Calu3 (cell line): ENCODE measurements around the gene DUSP9. TPM values are rescaled to one million over a fixed set of nuclear protein-coding genes. Genes with fewer than 3 reads are reported as not detected.

ENCODE experiments used
- BruUV-seq: library from RNA; stranded (reverse); fragments of 400-500 nt; replicated peaks from 2 replicates; lab custom pipeline; 2021; lab: Mats Ljungman, UMichigan
- CTCF ChIA-PET: fragments of 300-600 bp; sonication (Branson Sonifier 250); formaldehyde crosslinking; loops from one replicate; lab custom pipeline; 2022; ENCODE audit warnings: antibody characterized with exemption; lab: Charles Lee
- DNase-seq: peaks from one replicate; pipeline ENCODE4 v3.0.0; 2022
- H3K27ac Mint-ChIP-seq: one replicate; pipeline ENCODE4 v1.8.0; 2022; ENCODE audit warnings: mixed read lengths; ENCODE audit not compliant: unreplicated experiment
- H3K27me3 Mint-ChIP-seq: one replicate; pipeline ENCODE4 v1.8.0; 2022; ENCODE audit warnings: mixed read lengths; ENCODE audit not compliant: unreplicated experiment
- H3K36me3 Mint-ChIP-seq: one replicate; pipeline ENCODE4 v1.8.0; 2022; ENCODE audit warnings: mild to moderate bottlenecking, moderate library complexity, mixed read lengths; ENCODE audit not compliant: insufficient read depth, unreplicated experiment
- H3K4me1 Mint-ChIP-seq: one replicate; pipeline ENCODE4 v1.8.0; 2022; ENCODE audit warnings: mild to moderate bottlenecking, low read depth, mixed read lengths; ENCODE audit not compliant: unreplicated experiment
- H3K4me3 Mint-ChIP-seq: one replicate; pipeline ENCODE4 v1.8.0; 2022; ENCODE audit warnings: mild to moderate bottlenecking, low read depth, moderate library complexity, mixed read lengths; ENCODE audit not compliant: unreplicated experiment
- H3K9me3 Mint-ChIP-seq: one replicate; pipeline ENCODE4 v1.8.0; 2022; ENCODE audit warnings: low read depth, mixed read lengths; ENCODE audit not compliant: unreplicated experiment
- CTCF ChIP-seq: fragments of 200-600 bp; IDR thresholded peaks from one replicate; pipeline ENCODE4 v1.8.0; 2022; ENCODE audit warnings: antibody characterized with exemption; ENCODE audit not compliant: unreplicated experiment
- intact Hi-C: fragments of 100-400 bp; cut with micrococcal nuclease; formaldehyde crosslinking; loops from one replicate; pipeline ENCODE4 v1.10.0; 2022; ENCODE audit not compliant: unreplicated experiment
- total RNA-seq: library from RNA; stranded (reverse); gene quantifications from 2 replicates; pipeline ENCODE4 v1.2.3, GENCODE V29; 2022

The DUSP9 gene
- total RNA-seq, 1 experiment from 2014 or later, result 0.19 TPM

DNA sequence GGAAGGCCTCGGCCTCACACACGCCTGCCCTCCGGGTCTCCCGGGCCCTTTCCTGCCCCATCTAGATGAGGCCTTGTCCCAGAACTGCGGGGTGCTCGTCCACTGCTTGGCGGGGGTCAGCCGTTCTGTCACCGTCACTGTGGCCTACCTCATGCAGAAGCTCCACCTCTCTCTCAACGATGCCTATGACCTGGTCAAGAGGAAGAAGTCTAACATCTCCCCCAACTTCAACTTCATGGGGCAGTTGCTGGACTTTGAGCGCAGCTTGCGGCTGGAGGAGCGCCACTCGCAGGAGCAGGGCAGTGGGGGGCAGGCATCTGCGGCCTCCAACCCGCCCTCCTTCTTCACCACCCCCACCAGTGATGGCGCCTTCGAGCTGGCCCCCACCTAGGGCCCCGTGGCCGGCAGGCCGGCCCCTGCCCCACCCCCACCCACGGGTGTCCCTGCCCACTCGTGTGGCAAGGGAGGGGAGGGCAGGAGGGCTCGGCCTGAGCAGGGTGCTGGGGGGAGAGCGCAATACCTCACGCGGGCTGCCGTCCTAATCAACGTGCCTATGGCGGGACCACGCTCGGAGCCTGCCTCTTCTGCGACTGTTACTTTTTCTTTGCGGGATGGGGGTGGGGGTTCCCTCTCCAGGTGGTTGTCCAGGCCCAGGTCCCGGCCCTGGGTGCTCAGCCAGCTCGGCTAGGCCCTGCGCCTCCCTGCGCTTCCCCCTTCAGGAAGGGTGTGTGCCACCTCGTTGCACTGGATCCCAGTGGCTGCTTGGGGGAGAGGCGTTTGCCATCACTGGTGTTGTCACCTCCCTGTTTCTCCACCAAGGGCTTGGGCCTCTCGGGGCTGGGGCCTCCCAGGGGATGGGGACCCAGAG, 3.1 kb downstream of the DUSP9 start:
- H3K4me3 Mint-ChIP-seq, result no peak overlapping the region
- no peak overlapping the region for H3K27ac Mint-ChIP-seq
- no TSS peak for BruUV-seq
- H3K4me1 Mint-ChIP-seq, result peaks cover 7% of the 10 kb centered on the region
- no peaks in the 10 kb centered on the region for H3K36me3 Mint-ChIP-seq
- no peak for DNase-seq
- TF ChIP-seq CTCF, result no peak
- H3K27me3 Mint-ChIP-seq, result peaks cover 40% of the 10 kb centered on the region
- intact Hi-C loops, result no loop called here
- no peaks in the 10 kb centered on the region for H3K9me3 Mint-ChIP-seq
- CTCF ChIA-PET, result interaction anchor here (0.6 to 1.0 kb wide), 2 partner anchors 40 to 688 kb away, joined by 4 to 5 read pairs; no protein-coding TSS in a partner anchor

- Mint-ChIP-seq H3K4me1 (peaks cover 5% of the 10 kb centered on the region), H3K27me3 (peaks cover 32% of the 10 kb centered on the region), H3K9me3 (no peaks in the 10 kb centered on the region), H3K4me3 (no peak overlapping the region), H3K27ac (no peak overlapping the region), H3K36me3 (no peaks in the 10 kb centered on the region)
- no TSS peak for BruUV-seq
- CTCF ChIA-PET, result no interaction called here
- intact Hi-C loops, result no loop called here
- no peak for TF ChIP-seq CTCF
- no peak for DNase-seq
Observed at GRCh38 chrX:153650959-153651358, 4.0 kb downstream of the DUSP9 start.

DNA sequence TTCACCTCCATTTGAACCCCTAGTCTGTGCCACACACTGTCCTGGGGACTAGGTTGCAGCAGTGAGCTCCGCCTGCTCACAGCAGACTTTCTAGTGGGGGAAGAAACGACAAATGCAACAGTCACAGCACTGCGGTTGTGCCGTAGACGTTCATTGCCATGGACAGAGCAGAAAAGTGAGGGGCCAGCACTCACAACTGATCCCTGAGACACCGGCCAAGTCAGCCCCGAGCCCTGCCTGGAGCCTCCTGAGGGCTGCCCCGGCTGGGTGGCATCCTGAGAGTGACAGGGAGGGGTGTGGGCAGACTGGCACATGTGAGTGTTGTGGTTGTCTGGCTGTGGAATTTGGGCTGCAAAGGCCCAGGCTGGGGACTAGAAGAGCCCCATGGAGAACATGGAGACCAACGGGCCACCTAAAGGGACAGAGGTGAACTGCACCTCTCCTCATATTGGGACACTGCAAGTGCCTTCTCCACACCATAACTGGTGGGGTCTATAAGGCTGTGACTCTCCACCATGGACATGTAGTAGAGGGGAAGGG, 4.6 kb downstream of the DUSP9 start:
- Mint-ChIP-seq H3K4me3 (no peak overlapping the region), H3K27ac (no peak overlapping the region), H3K27me3 (peaks cover 25% of the 10 kb centered on the region), H3K4me1 (no peaks in the 10 kb centered on the region), H3K9me3 (no peaks in the 10 kb centered on the region), H3K36me3 (no peaks in the 10 kb centered on the region)
- CTCF ChIA-PET, result no interaction called here
- DNase-seq, result no peak
- peak; percentile 47 for TF ChIP-seq CTCF
- intact Hi-C loops, result no loop called here
- BruUV-seq, result no TSS peak

DNA sequence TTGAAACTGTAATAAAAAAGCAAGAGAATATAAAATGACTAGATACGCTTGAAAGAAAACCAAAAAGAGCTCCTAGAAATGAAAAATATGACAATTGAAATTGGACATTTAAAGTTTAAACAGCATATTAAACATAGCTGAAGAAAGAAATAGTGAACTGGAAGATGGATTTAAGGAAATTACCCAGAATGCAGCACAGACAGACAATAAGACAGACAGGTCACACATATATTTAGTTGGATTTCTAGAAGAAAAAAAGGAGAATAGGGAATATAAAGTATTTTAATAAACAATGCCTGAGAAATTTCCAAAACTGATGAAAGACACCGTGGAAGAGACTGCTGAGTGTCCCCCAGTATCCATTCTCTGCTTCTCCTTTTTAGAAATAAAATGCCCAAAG, 6.6 kb downstream of the DUSP9 start:
- CTCF ChIA-PET, result no interaction called here
- H3K4me1 Mint-ChIP-seq, result no peaks in the 10 kb centered on the region
- H3K9me3 Mint-ChIP-seq, result no peaks in the 10 kb centered on the region
- H3K36me3 Mint-ChIP-seq, result no peaks in the 10 kb centered on the region
- BruUV-seq, result no TSS peak
- no peak overlapping the region for H3K4me3 Mint-ChIP-seq
- no peak for TF ChIP-seq CTCF
- peaks cover 40% of the 10 kb centered on the region for H3K27me3 Mint-ChIP-seq
- H3K27ac Mint-ChIP-seq, result no peak overlapping the region
- intact Hi-C loops, result no loop called here
- no peak for DNase-seq
